OCI-LY7 (cell line): Measurements from ENCODE around the gene KANK2. TPM values are rescaled to one million over a fixed set of nuclear protein-coding genes. Genes with fewer than 3 reads are reported as not detected.

Experiments
- BruUV-seq: library from RNA; stranded (reverse); fragments of 400-500 nt; replicated peaks from 2 replicates; lab custom pipeline; 2021; lab: Mats Ljungman, UMichigan
- CTCF ChIA-PET: fragments of 300-600 bp; sonication (Branson Sonifier 250); formaldehyde crosslinking; loops from one replicate; lab custom pipeline; 2022; ENCODE audit warnings: antibody characterized with exemption; ENCODE audit not compliant: unreplicated experiment; lab: Charles Lee
- POLR2A ChIA-PET: fragments of 300-600 bp; sonication (Branson Sonifier 250); formaldehyde crosslinking; loops from one replicate; lab custom pipeline; 2022; ENCODE audit warnings: antibody characterized with exemption; lab: Charles Lee
- DNase-seq: peaks from one replicate; pipeline ENCODE4 v3.0.0-alpha.2; 2015; ENCODE audit warnings: low spot score
- H2AFZ ChIP-seq: fragments of 200-600 bp; sonication (generic), shearing (Covaris generic); 2 replicates; pipeline ENCODE4 v1.6.1; 2014; ENCODE audit warnings: mild to moderate bottlenecking, antibody characterized with exemption, low read length, moderate library complexity
- H3K27ac ChIP-seq: fragments of 200-600 bp; sonication (generic); 2 replicates; pipeline ENCODE4 v1.5.1; 2014; ENCODE audit warnings: mixed run types, low read depth, mild to moderate bottlenecking, moderate library complexity, low read length, inconsistent platforms; ENCODE audit not compliant: poor library complexity, severe bottlenecking
- H3K36me3 ChIP-seq: fragments of 200-600 bp; sonication (generic); 2 replicates; pipeline ENCODE4 v1.6.1; 2014; ENCODE audit warnings: mild to moderate bottlenecking, antibody characterized with exemption, low read length, moderate library complexity, mixed read lengths; ENCODE audit not compliant: insufficient read depth
- H3K4me1 ChIP-seq: fragments of 200-600 bp; sonication (generic); 2 replicates; pipeline ENCODE4 v1.5.1; 2014; ENCODE audit warnings: mild to moderate bottlenecking, low read length; ENCODE audit not compliant: insufficient read depth, poor library complexity, severe bottlenecking
- H3K4me2 ChIP-seq: fragments of 200-600 bp; sonication (generic); 2 replicates; pipeline ENCODE4 v1.6.1; 2014; ENCODE audit warnings: mild to moderate bottlenecking, low read length
- H3K4me3 ChIP-seq: fragments of 200-600 bp; sonication (generic); 2 replicates; pipeline ENCODE4 v1.5.1; 2014; ENCODE audit warnings: mild to moderate bottlenecking, low read depth, low read length; ENCODE audit not compliant: poor library complexity, severe bottlenecking
- H3K79me2 ChIP-seq: fragments of 200-600 bp; sonication (generic); 2 replicates; pipeline ENCODE4 v1.6.1; 2016; ENCODE audit warnings: low read depth, mild to moderate bottlenecking, low read length, moderate library complexity, mixed read lengths; ENCODE audit not compliant: insufficient read depth
- H3K9me2 ChIP-seq: fragments of 200-600 bp; sonication (generic); 2 replicates; pipeline ENCODE4 v1.6.1; 2016; ENCODE audit warnings: mild to moderate bottlenecking, low read length, mixed read lengths; ENCODE audit not compliant: insufficient read depth
- H3K9me3 ChIP-seq: fragments of 200-600 bp; sonication (generic); 2 replicates; pipeline ENCODE4 v1.6.1; 2014; ENCODE audit warnings: mild to moderate bottlenecking, mixed run types, low read length, mixed read lengths
- H4K20me1 ChIP-seq: fragments of 200-600 bp; sonication (generic); 2 replicates; pipeline ENCODE4 v1.6.1; 2014; ENCODE audit warnings: mild to moderate bottlenecking, antibody characterized with exemption, low read length, moderate library complexity, mixed read lengths; ENCODE audit not compliant: insufficient read depth
- EZH2phosphoT487 ChIP-seq: fragments of 200-600 bp; sonication (generic); IDR thresholded peaks from 2 replicates; pipeline ENCODE4 v1.6.1; 2018; ENCODE audit warnings: low read depth, borderline replicate concordance, mild to moderate bottlenecking, mixed run types, antibody characterized with exemption, low read length, moderate library complexity, mixed read lengths
- intact Hi-C: fragments of 100-400 bp; cut with micrococcal nuclease; formaldehyde crosslinking; loops from one replicate; pipeline ENCODE4 v1.10.0; 2022; ENCODE audit not compliant: unreplicated experiment
- total RNA-seq, 2 experiments: library from RNA; depleted of rRNA in 1 of 2; stranded (reverse); fragments of >200 nt in 1 of 2; shearing (Covaris generic) in 1 of 2; gene quantifications; 2 replicates each; pipeline ENCODE4 v1.2.3, GENCODE V29; 2014 to 2022
- TF ChIP-seq, protein P1 (sequence below): fragments of 200-600 bp; sonication (generic); conservative IDR thresholded peaks from 2 replicates; pipeline ENCODE4 v1.5.1; 2014; ENCODE audit warnings: mild to moderate bottlenecking, antibody characterized with exemption, low read length, moderate library complexity, mixed read lengths

KANK2 gene
- total RNA-seq, 2 experiments from 2014 or later = 174 to 186 TPM

DNA sequence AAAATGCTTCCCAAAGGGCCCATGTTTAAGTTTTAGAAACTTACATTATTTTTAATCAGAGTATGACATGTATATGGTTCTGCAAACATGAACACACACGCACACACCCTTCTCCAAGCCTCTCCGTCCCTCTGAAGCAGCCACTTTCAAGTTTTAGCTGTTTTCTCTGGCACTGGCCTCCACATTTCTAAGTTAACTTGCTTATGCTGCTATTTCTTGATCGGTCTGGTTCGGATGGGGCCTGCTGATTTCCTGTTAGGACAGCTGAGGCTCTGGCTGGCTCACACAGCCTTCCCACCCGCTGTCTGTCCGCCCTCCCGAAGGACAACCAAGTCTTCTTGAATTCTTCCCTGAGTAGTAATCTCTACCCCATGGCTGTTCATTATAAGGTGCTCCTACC, 46.2 kb downstream of the KANK2 start:
- CTCF ChIA-PET = no interaction called here
- intact Hi-C loops = no loop called here
- H3K79me2 ChIP-seq = peaks cover 59% of the 10 kb centered on the region

GRCh38 chr19:11148001-11148400, 49.3 kb downstream of the KANK2 start:
- no peaks in the 10 kb centered on the region for H3K9me3 ChIP-seq
- POLR2A ChIA-PET = no interaction called here
- no peaks in the 10 kb centered on the region; the same call in 1 of the 2 replicates for H4K20me1 ChIP-seq
- H3K27ac ChIP-seq = no peak overlapping the region
- CTCF ChIA-PET = no interaction called here
- H2AFZ ChIP-seq = no peak overlapping the region
- peaks cover 15% of the 10 kb centered on the region for H3K4me1 ChIP-seq
- DNase-seq = no peak
- no TSS peak for BruUV-seq
- no peak overlapping the region for H3K4me3 ChIP-seq
- H3K4me2 ChIP-seq = no peak overlapping the region
- H3K36me3 ChIP-seq = peaks cover 85% of the 10 kb centered on the region
- TF ChIP-seq, protein P1, sequence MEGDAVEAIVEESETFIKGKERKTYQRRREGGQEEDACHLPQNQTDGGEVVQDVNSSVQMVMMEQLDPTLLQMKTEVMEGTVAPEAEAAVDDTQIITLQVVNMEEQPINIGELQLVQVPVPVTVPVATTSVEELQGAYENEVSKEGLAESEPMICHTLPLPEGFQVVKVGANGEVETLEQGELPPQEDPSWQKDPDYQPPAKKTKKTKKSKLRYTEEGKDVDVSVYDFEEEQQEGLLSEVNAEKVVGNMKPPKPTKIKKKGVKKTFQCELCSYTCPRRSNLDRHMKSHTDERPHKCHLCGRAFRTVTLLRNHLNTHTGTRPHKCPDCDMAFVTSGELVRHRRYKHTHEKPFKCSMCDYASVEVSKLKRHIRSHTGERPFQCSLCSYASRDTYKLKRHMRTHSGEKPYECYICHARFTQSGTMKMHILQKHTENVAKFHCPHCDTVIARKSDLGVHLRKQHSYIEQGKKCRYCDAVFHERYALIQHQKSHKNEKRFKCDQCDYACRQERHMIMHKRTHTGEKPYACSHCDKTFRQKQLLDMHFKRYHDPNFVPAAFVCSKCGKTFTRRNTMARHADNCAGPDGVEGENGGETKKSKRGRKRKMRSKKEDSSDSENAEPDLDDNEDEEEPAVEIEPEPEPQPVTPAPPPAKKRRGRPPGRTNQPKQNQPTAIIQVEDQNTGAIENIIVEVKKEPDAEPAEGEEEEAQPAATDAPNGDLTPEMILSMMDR = no peak
- TF ChIP-seq EZH2phosphoT487 = no peak
- H3K9me2 ChIP-seq = no peaks in the 10 kb centered on the region
- peaks cover 34% of the 10 kb centered on the region for H3K79me2 ChIP-seq
- intact Hi-C loops = no loop called here

More for the DNA sequence above, 46.2 kb downstream of the KANK2 start:
- Histone ChIP-seq H4K20me1 (no peaks in the 10 kb centered on the region), H3K9me3 (no peaks in the 10 kb centered on the region), H3K9me2 (no peaks in the 10 kb centered on the region), H2AFZ (no peak overlapping the region), H3K4me1 (peaks cover 18% of the 10 kb centered on the region), H3K36me3 (peaks cover 82% of the 10 kb centered on the region), H3K27ac (no peak overlapping the region), H3K4me2 (no peak overlapping the region), H3K4me3 (no peak overlapping the region)
- POLR2A ChIA-PET = interaction anchor here (0.6 kb wide), 1 partner anchor 27 kb away, joined by 3 read pairs; no protein-coding TSS in a partner anchor
- no peak for DNase-seq
- no TSS peak for BruUV-seq
- TF ChIP-seq, protein P1 = no peak
- no peak for TF ChIP-seq EZH2phosphoT487

GRCh38 chr19:11145536-11145924, 51.8 kb downstream of the KANK2 start:
- no TSS peak for BruUV-seq
- Histone ChIP-seq H3K36me3 (peaks cover 65% of the 10 kb centered on the region), H4K20me1 (no peaks in the 10 kb centered on the region; the same call in 1 of the 2 replicates), H3K4me3 (no peak overlapping the region), H3K27ac (no peak overlapping the region), H2AFZ (no peak overlapping the region), H3K4me1 (peaks cover 20% of the 10 kb centered on the region), H3K4me2 (no peak overlapping the region), H3K9me2 (no peaks in the 10 kb centered on the region), H3K9me3 (no peaks in the 10 kb centered on the region), H3K79me2 (peaks cover 12% of the 10 kb centered on the region; the same call in 1 of the 2 replicates)
- intact Hi-C loops = no loop called here
- DNase-seq = no peak
- ChIA-PET POLR2A (no interaction called here), CTCF (no interaction called here)
- no peak for TF ChIP-seq EZH2phosphoT487
- TF ChIP-seq, protein P1 = no peak
